Measurements from ENCODE around the gene ITPKC. TPM values are rescaled to one million over a fixed set of nuclear protein-coding genes. Genes with fewer than 3 reads are reported as not detected.
A peak's percentile ranks its signal among the peaks of the same experiment; 100 is the strongest.

Gene ITPKC
- 10 to 100 TPM; 12.4 to 17.6 TPM for total RNA-seq
- long read RNA-seq, transcript ITPKC-201 (7 exons, 3,385 nt), result major isoform, 13 of 17 reads
- long read RNA-seq, partial matches to known transcripts, result 3 of 17 reads
- long read RNA-seq, other reads (novel, unspliced or antisense), result 1 of 17 reads

DNA sequence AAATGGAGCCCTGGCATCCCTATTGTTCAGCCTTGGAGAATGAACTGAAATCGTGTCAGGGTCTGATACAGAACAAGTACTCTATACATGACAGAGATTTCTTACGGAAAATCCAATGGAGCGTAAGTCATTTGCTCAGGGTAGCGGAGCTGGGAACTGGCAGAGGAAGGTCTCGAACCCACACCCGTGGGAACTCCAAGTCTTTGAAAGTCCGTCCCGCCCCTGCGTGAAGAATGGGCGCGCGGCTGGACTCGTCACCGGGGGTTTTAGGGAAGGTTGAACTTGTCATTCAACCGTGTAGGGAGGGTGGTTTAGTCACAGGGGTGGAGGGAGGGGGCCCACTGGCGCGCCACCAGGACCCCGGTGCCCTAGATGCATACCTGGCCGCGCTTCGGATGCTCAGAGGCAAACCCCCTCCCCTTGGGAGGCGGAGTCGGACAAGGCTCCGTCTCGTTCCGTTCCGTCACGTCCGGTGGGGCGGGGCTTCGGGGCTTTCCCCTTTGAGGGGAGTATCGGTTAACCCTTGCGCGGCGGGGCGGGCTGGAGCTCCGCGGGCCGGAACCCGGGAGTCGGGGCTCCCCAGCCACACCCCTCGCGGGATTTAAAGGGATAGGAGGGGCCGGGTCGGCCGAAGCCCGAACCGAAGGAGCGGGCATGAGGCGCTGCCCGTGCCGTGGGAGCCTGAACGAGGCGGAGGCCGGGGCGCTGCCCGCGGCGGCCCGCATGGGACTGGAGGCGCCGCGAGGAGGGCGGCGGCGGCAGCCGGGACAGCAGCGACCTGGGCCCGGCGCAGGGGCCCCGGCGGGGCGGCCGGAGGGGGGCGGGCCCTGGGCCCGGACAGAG, at the start of gene ITPKC, which contains the start of gene COQ8B:
TSS of gene ITPKC (plus strand) at position 631 of the 843 bp plus-strand sequence. CDS start at position 655, 24 bp downstream.
TSS of gene COQ8B (minus strand) at position 405 of the 843 bp plus-strand sequence. CDS start 2,254 bp downstream, outside the sequence.
- DNase-seq (peak; percentile 100), ATAC-seq (peak; percentile 78 to 83)
- intact Hi-C loops (cut with DNase I), result loop anchor here (5.0 kb wide), 2 partner anchors 36 to 86 kb away; partner anchors contain the start of genes ACTMAP (in 1 of the 2) and SNRPA (in 1 of the 2)

DNA sequence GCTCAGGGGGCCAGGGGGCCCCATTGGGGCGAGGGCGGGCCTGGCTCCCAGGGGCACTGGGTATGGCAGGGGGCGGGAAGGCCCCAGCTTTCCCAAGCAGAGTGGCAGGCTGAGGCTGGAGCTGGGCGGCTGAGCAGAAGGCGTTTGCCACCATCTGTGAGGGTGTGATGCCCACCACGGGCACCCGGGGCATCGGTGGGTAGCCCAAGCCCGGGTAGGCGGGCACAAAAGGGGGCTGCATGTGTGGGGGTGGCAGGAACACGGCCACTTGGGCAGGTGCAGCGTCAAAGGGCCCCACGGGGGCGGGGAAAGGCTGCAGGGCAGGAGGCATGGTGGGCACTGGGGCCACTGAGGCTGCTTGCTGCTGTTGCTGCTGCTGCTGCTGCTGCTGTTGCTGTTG, 49.3 kb upstream of the ITPKC start:
- no peak for ATAC-seq
- intact Hi-C loops (cut with DNase I), result loop anchor here in 1 of 2 donors (10.0 kb wide), 1 partner anchor 137 kb away; no protein-coding TSS in a partner anchor
- no peak for DNase-seq

DNA sequence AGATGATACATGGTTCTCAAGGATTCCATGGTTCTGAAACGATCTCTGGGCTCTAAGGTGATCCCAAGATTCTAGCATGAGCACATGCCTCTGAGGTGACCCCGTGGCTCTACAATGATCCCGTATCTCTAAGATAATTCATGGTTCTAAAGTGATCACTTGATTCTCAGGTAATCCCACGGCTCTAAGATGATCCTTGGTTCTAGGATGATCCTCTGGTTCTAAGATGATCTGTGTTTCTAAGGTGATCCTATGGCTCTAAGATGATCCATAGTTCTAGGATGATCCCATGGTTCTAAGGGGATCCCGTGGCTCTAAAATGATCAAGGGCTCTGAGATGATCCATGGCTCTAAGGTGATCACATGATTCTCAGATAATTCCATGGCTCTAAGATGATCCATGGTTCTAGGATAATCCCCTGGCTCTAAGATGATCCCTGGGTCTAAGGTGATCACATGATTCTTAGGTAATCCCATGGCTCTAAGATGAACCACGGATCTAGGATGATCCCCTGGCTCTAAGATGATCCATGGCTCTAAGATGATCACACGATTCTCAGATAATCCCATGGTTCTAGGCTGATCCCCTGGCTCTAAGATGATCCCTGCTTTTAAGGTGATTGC, 47.8 kb upstream of the ITPKC start:
- DNase-seq (no peak), ATAC-seq (no peak)
- intact Hi-C loops (cut with DNase I), result loop anchor here in 1 of 2 donors (10.0 kb wide), 1 partner anchor 136 kb away; no protein-coding TSS in a partner anchor

DNA sequence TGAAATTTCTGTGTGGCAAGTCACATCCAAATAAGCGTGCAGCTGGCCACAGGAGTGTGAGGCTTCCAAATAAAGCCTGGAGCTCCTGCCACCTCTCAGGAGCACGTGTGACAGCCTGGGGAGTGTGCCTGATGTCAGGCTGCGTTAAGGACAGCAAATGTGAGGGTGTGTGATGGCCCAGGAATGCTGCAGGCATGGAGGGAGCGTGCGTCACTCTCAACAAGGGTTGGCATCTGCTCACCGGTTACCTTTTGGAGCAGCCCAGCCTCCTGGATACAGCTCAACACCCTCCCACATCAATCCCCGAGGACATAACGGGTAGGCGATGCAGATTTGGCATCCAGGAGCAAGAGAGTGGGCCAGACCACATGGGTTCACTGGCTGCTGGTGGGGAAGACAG, 45.5 kb upstream of the ITPKC start:
- peak; percentile 63 for DNase-seq
- ATAC-seq, result peak; percentile 65 to 71
- intact Hi-C loops (cut with DNase I), result no loop called here

DNA sequence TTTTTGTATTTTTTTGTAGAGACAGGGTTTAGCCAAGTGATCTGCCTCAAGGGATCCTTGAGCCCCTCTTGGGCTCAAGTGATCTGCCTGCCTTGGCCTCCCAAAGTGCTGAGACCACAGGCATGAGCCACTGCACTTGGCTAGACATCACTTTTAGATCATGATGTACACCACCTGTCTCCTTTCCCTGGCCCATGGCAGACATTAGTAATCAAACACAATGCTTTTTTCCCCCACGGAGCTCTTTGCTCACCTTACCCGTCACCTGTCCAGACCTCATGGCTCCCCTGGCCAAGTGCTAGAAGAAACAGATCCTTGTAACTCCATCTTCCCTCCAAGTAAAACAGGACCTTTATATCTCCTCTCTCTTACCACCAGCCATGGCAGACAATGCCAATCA, 44.9 kb upstream of the ITPKC start:
- no peak for DNase-seq
- no peak for ATAC-seq
- intact Hi-C loops (cut with DNase I), result no loop called here

DNA sequence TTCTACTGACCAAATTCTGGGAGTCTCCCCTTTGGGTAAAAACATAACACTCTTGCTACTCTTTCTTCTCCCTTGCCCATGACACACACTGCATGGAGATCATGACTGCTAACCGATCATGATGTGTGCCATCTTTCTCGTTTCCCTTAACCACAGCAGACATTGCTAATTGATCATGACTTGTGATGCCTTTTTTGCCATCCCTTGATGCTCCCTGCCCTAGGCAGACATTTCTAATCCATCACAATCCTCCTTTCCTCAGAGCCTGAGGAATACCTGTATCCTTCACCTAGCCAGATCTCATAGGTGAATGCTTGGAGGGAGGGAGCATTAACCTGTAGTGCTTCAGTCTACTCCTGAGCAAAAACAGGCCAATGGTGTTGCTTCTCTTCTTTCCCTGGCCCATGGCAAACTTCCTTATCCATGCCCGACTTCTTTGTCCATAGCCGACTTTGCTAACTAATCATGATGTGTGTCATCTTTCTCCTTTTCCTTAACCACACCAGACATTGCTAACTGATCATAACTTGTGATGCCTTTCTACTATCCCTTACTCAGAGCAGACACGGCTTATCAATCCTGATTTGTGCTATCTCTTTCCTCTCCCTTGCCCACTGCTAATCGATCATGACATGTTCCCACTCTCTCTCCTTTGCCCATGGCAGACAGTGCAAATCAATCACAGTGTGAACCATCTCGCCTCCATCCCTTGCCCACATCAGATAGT, 44.2 kb upstream of the ITPKC start:
- ATAC-seq (no peak), DNase-seq (no peak)
- intact Hi-C loops (cut with DNase I), result no loop called here

DNA sequence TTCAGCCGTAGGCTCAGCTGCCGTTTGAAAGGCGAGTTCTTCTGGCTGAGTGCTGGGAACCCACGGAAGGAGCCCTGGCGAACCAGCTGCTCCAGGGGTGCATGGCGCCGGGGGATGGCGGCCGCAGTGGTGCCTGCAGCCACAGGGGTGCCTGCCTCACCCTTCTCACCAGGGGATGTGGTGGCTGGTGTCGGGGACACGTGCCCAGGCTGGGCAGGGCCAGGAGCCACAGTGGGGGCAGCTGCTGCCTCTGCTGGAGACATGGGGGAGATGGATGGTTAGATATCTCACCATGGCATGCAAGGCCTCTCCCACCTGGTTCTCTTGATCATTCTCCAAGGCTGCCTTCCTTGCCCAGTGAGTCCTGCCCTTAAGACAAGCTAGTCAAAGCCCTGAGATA, 43.5 kb upstream of the ITPKC start:
- no peak for DNase-seq
- ATAC-seq, result no peak
- intact Hi-C loops (cut with DNase I), result no loop called here

DNA sequence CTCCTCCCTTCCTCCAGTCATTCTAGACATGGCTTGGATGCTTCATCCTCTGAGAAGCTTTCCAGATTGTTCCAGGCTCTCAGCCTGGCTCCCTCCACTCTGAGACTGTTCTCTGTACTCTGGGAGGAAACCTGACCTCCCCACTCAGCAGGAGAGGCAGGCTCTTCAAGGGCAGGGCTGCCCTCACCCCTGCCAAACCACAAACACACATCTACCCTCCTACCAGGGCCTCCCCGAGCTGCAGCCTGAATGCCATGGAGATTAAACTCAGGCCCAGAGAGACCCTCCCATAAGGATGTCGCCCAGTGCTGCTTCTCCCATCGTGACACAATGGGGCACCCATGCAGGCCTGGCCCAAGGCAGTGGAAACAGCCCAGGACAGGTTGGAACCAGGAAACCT, 42.6 kb upstream of the ITPKC start:
- DNase-seq (no peak), ATAC-seq (no peak)
- intact Hi-C loops (cut with DNase I), result no loop called here

DNA sequence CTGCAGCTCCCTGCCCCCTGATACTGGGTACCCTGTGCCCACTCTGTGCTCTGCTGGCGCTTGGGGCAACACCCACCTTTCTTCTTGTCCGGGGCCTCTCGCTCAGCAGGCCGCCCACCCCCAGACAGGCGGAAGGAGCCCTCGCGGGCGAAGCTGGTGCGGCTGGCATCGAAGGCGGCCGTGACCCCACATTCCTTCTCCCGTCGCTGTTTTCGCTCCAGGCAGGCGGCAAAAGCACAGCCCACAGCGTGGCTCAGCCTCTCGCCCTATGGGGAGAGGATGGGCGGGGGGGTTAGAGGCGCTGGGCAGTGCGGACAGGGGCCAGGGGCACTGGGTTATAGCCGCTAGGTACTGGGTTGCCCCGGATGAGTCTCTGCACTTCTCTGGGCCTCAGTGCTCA, 39.8 kb upstream of the ITPKC start:
- DNase-seq (no peak), ATAC-seq (peak in 1 of 2 donors; percentile 17)
- intact Hi-C loops (cut with DNase I), result no loop called here

DNA sequence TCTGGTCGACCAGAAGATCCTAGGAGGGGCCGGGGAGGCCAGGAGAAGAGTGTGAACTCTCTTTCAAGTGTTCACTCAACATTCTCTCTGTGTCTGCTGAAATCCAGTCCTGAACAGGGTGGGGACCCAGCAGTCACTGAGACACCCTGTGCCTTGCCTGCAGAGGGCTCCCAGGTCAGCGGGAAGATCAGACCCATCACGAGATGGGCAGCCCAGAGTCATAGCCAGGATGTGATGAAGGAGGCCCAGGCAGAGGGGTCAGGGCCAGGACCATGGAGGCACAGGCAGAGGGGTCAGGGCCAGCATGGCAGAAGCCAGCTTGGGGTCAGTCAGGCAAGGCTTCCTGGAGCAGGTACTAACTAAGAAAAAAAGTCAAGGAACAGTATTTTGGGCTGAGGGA, 35.9 kb upstream of the ITPKC start:
- intact Hi-C loops (cut with DNase I), result no loop called here
- ATAC-seq (no peak), DNase-seq (no peak)

DNA sequence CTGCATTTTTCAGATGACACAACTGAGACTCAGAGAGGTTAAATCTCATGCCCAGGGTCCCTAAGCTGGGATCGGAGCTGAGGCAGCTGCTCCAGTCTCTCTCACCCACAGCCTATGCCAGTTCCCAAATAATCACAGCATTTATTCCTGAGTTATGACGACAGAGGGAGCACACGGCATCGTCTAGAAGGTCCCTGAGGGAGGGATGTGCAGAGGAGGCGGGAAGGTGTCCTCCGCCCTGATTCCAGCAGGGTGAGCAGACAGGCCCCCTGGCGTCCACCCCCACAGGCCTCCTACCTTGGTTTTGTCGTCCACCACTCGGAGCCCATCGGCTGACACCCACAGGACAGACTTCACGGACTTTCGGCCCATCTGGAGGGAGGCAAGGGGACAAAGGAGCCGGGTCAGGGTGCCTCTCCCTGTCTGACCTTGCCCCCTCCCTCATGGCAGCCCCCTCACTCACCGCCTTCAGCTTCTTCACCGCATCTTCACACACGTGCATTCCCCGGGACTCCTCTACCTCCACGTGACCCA, 34.4 kb upstream of the ITPKC start:
- ATAC-seq (no peak), DNase-seq (no peak)
- intact Hi-C loops (cut with DNase I), result no loop called here

DNA sequence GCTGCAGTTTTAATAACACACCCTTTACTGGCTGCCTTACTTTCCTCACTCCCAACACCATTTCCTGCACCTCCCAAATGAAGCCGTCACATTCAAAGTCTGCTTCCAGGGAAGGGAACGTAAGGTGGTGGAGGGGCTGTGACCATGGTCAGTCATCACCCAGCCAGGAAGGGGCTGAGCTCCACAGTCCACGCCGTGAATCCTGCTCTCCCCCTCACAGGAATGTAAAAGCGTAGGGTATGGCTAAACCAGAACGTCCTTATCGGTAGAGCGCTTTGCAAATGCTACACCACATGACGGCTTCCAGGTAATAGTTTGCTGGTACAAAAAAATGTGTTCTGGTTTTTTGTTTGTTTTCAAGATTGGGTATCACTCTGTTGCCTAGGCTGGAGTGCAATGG, 33.5 kb upstream of the ITPKC start:
- intact Hi-C loops (cut with DNase I), result no loop called here
- DNase-seq, result no peak
- no peak for ATAC-seq

DNA sequence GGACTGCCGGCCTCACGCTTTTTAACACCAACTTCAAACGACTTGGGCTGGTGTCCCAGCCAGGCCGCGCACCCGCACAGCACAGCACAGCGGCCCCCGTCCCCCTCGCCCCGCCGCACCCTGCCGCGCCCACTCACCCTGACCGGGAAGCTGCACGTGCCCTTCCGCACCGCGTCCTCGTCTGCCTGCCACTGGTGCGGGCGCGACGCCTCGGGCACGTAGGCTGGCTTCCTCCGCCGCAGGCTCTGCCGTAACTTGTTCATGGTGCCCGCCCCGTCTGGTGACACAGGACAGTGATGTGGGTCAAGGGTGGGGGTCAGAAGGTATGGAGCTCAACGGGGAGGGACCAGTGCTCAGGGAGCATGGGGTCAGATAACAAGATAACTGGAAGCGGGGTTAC, 32.6 kb upstream of the ITPKC start:
- no peak for DNase-seq
- intact Hi-C loops (cut with DNase I), result no loop called here
- ATAC-seq, result no peak

DNA sequence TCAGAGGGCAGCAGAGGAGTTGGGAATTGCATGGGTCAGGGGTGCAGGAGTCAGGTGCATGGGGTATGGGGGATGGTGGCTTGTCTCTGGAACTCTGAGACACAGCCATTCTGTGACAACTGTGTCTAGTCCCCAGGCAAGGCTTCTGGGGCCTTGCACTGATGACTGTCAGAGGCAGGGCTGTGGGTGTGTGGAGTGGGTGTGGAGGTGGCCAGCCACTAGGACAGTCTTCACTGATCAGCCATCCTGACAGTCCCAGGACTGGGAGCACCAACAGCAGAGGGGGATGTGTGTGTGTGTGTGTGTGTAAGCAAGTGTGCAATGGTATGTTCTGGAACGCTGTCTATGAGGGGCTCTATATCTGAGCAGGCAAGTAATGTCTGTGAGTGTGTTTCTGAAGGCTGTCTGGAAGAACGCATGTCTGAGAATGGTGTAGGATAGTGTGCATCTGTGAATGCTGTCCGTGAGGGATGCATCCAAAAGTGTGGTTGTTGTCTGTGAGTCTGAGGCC, 31.8 kb upstream of the ITPKC start:
- DNase-seq, result no peak
- ATAC-seq, result no peak
- intact Hi-C loops (cut with DNase I), result no loop called here

DNA sequence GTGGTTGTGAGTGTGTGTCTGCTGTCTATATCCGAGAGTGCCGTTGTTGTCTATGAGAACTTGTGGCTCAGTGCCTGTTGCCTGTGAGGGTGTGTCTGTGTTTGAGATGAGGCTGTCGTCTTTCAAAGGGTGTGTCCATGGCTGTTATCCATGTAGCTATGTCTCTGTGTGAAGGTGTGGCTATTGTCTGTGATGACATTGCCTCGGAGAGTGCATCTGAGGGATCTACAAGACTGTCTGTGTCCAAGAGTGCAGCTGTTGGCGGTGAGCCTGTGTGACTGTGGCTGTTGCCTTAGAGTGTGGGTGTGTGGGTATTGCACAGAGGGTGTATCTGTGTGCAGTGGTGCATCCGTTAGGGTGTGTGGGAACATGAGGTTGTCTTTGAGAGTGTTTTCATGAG, 31.3 kb upstream of the ITPKC start:
- DNase-seq, result no peak
- intact Hi-C loops (cut with DNase I), result no loop called here
- no peak for ATAC-seq

DNA sequence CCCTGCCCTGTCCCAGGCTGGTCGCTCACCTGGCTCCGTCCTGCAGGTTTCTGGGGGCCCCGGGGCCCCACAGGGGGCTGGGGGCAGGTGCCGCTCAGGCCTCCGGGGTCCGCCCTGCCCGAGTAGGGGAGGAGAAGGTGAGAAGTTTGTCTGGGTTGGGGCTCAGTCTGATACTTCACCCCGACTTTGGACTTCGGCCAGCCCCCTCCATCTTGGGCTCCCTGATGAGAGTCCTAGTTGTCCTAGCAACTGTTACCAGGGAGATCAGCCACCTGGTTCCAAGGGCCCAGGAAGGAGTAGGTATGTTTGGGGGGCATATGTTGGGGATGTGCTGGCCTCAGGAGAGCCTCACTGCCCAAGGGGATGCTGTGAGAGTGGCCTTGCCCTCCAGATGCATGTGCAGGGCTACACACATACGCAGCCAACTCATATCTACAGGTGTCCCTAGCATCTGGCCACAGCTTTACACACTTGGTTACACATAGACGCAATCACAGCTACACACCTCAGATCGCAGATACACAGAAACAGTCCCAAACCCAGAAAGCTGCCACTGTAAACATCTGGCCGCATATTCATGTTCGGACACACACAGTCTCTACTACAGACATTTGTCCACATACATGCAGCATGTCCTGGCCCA, 29.9 kb upstream of the ITPKC start:
- no peak for ATAC-seq
- no peak for DNase-seq
- intact Hi-C loops (cut with DNase I), result no loop called here

DNA sequence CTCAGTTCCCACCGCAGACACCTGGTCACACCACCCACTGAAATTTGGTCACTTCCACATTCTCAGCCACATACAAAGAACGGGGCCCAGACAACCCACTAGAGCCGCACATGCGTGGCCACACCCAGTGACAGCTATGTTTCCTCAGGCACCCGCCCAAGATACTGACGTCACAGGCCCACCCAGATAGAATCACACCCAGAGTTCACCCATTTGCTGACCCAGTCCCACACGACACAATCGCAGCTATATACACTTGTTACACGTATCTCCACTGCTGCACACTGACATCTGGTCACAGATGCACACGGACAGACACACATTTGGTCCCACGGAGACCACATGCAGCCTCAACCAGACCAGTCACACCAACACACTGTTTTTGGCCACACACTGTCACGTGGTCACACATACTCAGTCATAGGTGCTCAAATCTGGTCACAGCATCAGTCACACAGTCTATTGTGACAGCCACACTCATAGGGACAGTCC, 29.3 kb upstream of the ITPKC start:
- DNase-seq (peak; percentile 93), ATAC-seq (peak; percentile 14 to 53)
- intact Hi-C loops (cut with DNase I), result no loop called here

DNA sequence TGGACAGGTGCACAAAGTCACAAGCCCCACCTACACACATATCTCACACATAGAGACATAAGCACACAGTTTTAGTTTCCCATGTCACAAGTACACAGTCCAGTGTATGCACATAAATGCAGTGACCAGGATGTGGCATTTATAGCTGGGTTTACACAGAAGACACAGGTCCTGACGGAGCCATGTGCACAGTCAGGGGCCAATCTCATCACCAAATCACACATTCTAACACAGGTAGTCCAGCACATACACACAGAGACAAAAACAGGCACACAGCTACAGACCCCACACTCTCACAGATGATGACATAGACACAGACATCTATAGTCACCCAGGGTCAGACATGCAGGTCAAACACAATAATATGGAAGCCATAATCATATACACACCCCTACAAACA, 28.6 kb upstream of the ITPKC start:
- intact Hi-C loops (cut with DNase I), result no loop called here
- no peak for ATAC-seq
- no peak for DNase-seq

DNA sequence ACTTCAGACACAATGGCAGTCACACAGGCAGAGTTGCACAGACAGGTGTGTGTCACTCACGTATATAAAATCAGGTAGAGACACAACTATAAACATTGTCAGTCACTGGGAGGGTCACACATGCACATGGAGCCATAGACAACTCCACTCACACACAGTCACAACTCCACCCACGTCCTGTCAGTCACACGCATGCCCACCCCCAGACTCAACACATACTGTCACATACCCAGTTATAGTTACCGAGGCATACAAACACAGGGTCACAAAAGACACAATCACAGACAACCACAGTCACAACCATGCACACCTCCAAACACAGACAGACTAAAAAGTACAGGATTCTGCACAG, 27.9 kb upstream of the ITPKC start:
- no peak for DNase-seq
- intact Hi-C loops (cut with DNase I), result no loop called here

More for the DNA sequence above, 27.9 kb upstream of the ITPKC start:
- no peak for ATAC-seq

Measured in left cardiac atrium (tissue), 4 donors.